Stimulated activated memory B cell treated with anti-CD40 and anti-IgM and Interleukin-4, amounts not matched to agents 10 μg/mL and 1 μg/mL and 100 μg/mL, for 72 hours (primary cell): ENCODE results near the gene ST7.
A peak's percentile ranks its signal among the peaks of the same experiment; 100 is the strongest.
"Not testable (repeated sequence)": the region's sequence is repeated elsewhere in the genome, so short reads cannot be mapped to it uniquely, and the experiment has no call there.

Experiments used
- ATAC-seq: fragments of 150-1000 bp; cut with Tn5 transposase; 2 replicates; pipeline ENCODE4 v1.10.0; 2021
- H3K27ac Mint-ChIP-seq: one replicate; pipeline ENCODE4 v1.8.0; 2022; ENCODE audit warnings: mild to moderate bottlenecking, mixed read lengths
- H3K27me3 Mint-ChIP-seq: one replicate; pipeline ENCODE4 v1.8.0; 2022; ENCODE audit warnings: mixed read lengths
- H3K36me3 Mint-ChIP-seq: one replicate; pipeline ENCODE4 v1.8.0; 2022; ENCODE audit warnings: mixed read lengths
- H3K4me1 Mint-ChIP-seq: one replicate; pipeline ENCODE4 v1.8.0; 2022; ENCODE audit warnings: mixed read lengths
- H3K4me3 Mint-ChIP-seq: one replicate; pipeline ENCODE4 v1.8.0; 2022; ENCODE audit warnings: mild to moderate bottlenecking, moderate library complexity, mixed read lengths
- H3K9me3 Mint-ChIP-seq: one replicate; pipeline ENCODE4 v1.8.0; 2022; ENCODE audit warnings: mixed read lengths

Gene ST7

GRCh38 chr7:116953372-116953905 lies at the start of gene ST7:
Gene ST7 (plus strand): TSS chr7:116953501. CDS start chr7:116953541, 40 bp downstream.
- Mint-ChIP-seq H3K4me1 (peaks cover 31% of the 10 kb centered on the region), H3K27ac (peak within 1 kb of the TSS; percentile 87), H3K36me3 (no peaks in the 10 kb centered on the region), H3K4me3 (peak within 1 kb of the TSS; percentile 89), H3K9me3 (no peaks in the 10 kb centered on the region), H3K27me3 (no peaks in the 10 kb centered on the region)
- ATAC-seq, result peak; percentile 81

DNA sequence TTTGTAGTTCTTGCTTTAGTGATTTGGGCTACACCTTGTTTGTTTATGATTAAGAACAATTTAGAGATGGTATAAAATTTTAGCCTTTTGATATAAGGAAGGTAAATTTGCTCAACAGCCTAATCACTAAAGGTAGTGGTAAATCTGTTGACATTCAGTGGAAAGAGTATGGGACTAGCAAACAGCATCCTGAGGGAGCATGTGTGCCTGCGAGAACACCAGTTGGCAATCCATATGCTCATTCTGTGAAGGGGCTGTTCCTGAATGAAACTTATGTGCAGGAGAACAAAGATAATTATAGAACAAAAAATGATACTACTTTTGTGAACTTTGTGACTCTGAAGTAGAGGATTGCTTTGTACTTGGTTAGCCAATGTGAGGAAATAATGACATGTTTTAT lies 46.9 kb upstream of the ST7 start:
- no peak overlapping the region for H3K4me3 Mint-ChIP-seq
- H3K4me1 Mint-ChIP-seq, result no peaks in the 10 kb centered on the region
- ATAC-seq, result no peak
- H3K9me3 Mint-ChIP-seq, result no peaks in the 10 kb centered on the region
- H3K36me3 Mint-ChIP-seq, result peaks cover 65% of the 10 kb centered on the region
- H3K27ac Mint-ChIP-seq, result no peak overlapping the region
- no peaks in the 10 kb centered on the region for H3K27me3 Mint-ChIP-seq

DNA sequence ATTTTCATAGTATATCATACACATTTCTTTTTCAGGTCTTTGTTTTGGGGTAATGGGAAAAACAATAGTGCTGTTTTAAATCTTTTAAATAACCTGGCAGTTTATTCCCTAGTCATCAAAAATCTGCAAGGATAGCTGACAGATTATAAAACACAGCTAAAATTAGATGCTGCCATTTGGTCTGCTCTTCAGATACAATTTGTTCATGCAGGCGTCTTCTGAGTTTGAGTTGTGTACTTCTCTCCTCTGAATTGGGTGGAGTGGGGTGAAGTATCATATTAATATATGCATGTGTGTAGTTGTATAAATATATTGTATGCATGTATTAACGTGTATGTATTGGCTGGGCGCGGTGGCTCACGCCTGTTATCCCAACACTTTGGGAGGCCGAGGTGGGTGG lies 42.9 kb upstream of the ST7 start:
- peaks cover 75% of the 10 kb centered on the region for H3K36me3 Mint-ChIP-seq
- ATAC-seq, result no peak
- H3K4me1 Mint-ChIP-seq, result no peaks in the 10 kb centered on the region
- H3K4me3 Mint-ChIP-seq, result no peak overlapping the region
- no peaks in the 10 kb centered on the region for H3K9me3 Mint-ChIP-seq
- H3K27ac Mint-ChIP-seq, result no peak overlapping the region
- no peaks in the 10 kb centered on the region for H3K27me3 Mint-ChIP-seq

- Mint-ChIP-seq H3K27ac (no peak overlapping the region), H3K4me1 (no peaks in the 10 kb centered on the region), H3K9me3 (no peaks in the 10 kb centered on the region), H3K27me3 (no peaks in the 10 kb centered on the region), H3K4me3 (no peak overlapping the region), H3K36me3 (peaks cover 72% of the 10 kb centered on the region)
- no peak for ATAC-seq
Observed at GRCh38 chr7:116911801-116912200, 41.5 kb upstream of the ST7 start.

GRCh38 chr7:116912269-116912909 lies 40.9 kb upstream of the ST7 start:
- no peaks in the 10 kb centered on the region for H3K9me3 Mint-ChIP-seq
- ATAC-seq, result no peak
- H3K27ac Mint-ChIP-seq, result no peak overlapping the region
- H3K4me1 Mint-ChIP-seq, result no peaks in the 10 kb centered on the region
- H3K4me3 Mint-ChIP-seq, result no peak overlapping the region
- peaks cover 75% of the 10 kb centered on the region for H3K36me3 Mint-ChIP-seq
- no peaks in the 10 kb centered on the region for H3K27me3 Mint-ChIP-seq

DNA sequence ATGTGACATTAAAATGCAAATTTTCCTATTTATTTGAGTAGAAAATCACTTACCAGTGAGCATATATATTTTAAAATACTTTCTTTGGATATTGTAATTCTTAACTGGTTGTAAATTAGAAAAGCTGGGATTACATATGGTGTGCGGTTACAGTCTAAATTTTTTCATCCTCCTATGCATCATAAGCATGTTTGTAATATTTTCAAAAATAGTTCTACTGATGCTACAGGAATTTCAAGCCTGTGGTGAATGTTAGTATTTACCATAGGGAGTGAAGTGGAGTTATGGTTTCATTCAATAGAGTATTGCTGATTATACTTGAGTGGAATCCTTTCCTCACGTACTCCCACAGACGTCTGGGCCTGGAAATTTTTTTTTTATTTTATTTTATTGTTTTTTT lies 34.6 kb upstream of the ST7 start:
- Mint-ChIP-seq H3K27me3 (no peaks in the 10 kb centered on the region), H3K27ac (no peak overlapping the region), H3K9me3 (no peaks in the 10 kb centered on the region), H3K4me1 (no peaks in the 10 kb centered on the region), H3K4me3 (no peak overlapping the region), H3K36me3 (peaks cover 57% of the 10 kb centered on the region)
- ATAC-seq, result no peak

GRCh38 chr7:116920359-116920758 lies 32.9 kb upstream of the ST7 start:
- ATAC-seq, result no peak
- H3K4me3 Mint-ChIP-seq, result no peak overlapping the region
- H3K27me3 Mint-ChIP-seq, result no peaks in the 10 kb centered on the region
- H3K4me1 Mint-ChIP-seq, result no peaks in the 10 kb centered on the region
- H3K36me3 Mint-ChIP-seq, result peaks cover 44% of the 10 kb centered on the region
- no peak overlapping the region for H3K27ac Mint-ChIP-seq
- no peaks in the 10 kb centered on the region for H3K9me3 Mint-ChIP-seq

DNA sequence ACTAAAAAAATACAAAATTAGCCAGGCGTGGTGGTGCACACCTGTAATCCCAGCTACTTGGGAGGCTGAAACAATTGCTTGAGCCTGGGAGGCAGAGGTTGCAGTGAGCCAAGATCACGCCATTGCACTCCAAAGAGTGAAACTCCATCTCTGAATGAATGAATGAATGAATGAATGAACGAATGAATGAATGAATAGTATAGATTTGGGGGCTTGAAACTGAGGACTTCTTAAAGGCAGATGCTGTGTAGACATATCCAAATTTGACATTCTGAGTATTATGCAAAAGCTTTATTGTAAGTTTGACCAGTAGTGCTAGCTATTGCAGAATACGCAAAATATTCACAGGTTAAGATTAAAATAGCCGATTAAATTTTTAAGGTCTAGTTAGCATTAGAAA lies 30.8 kb upstream of the ST7 start:
- Mint-ChIP-seq H3K4me3 (no peak overlapping the region), H3K27ac (no peak overlapping the region), H3K9me3 (no peaks in the 10 kb centered on the region), H3K36me3 (peaks cover 34% of the 10 kb centered on the region), H3K4me1 (no peaks in the 10 kb centered on the region), H3K27me3 (no peaks in the 10 kb centered on the region)
- ATAC-seq, result no peak

DNA sequence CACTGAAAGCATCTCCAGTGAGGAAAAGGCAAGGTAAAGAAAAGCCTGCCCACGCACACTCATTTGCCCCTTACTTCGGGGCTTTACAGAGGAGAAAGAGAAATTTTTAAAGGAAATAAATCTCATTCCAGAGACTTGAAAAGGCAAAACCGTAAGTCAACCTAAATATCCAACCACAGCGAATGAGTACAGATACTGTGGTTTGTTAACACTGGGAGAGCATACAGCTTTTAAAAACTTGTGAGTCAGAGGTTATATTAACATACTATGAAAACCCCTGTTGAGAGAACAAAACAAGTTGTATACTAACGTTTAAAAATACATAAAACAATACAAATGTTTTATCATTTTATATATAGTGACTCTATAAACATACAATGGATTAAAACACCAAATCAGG lies 28.6 kb upstream of the ST7 start:
- H3K4me1 Mint-ChIP-seq, result no peaks in the 10 kb centered on the region
- H3K27ac Mint-ChIP-seq, result no peak overlapping the region
- H3K4me3 Mint-ChIP-seq, result no peak overlapping the region
- no peak for ATAC-seq
- no peaks in the 10 kb centered on the region for H3K27me3 Mint-ChIP-seq
- H3K36me3 Mint-ChIP-seq, result peaks cover 19% of the 10 kb centered on the region
- no peaks in the 10 kb centered on the region for H3K9me3 Mint-ChIP-seq

DNA sequence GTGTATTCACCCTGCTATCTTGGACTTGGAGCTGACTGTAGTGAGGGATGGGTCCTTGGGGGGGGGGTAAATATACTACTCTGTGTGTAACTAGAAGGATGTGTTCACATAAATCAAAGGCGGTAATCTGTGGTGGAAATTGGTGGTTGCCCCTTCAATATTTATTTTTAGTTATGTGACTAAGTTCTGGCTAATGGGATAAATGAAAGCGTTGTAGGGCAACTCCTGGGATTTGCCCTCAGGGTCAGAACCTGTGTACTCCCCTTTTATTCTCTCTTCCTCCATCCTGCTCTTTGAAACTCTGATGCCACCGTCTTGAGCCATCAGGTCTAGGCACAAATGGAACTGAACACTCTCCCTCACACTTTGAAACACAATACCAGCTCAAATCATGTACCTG lies 24.3 kb upstream of the ST7 start:
- ATAC-seq, result no peak
- Mint-ChIP-seq H3K36me3 (no peaks in the 10 kb centered on the region), H3K9me3 (no peaks in the 10 kb centered on the region), H3K27ac (no peak overlapping the region), H3K27me3 (no peaks in the 10 kb centered on the region), H3K4me3 (no peak overlapping the region), H3K4me1 (peaks cover 6% of the 10 kb centered on the region)

GRCh38 chr7:116929914-116930913 lies 23.1 kb upstream of the ST7 start:
- peak; percentile 76 for ATAC-seq
- Mint-ChIP-seq H3K4me1 (peaks cover 6% of the 10 kb centered on the region), H3K36me3 (no peaks in the 10 kb centered on the region), H3K9me3 (no peaks in the 10 kb centered on the region), H3K4me3 (no peak overlapping the region), H3K27me3 (no peaks in the 10 kb centered on the region), H3K27ac (no peak overlapping the region)

GRCh38 chr7:116932566-116932965 lies 20.7 kb upstream of the ST7 start:
- ATAC-seq, result no peak
- peaks cover 6% of the 10 kb centered on the region for H3K4me1 Mint-ChIP-seq
- no peak overlapping the region for H3K27ac Mint-ChIP-seq
- no peaks in the 10 kb centered on the region for H3K36me3 Mint-ChIP-seq
- H3K27me3 Mint-ChIP-seq, result peaks cover 4% of the 10 kb centered on the region
- H3K4me3 Mint-ChIP-seq, result no peak overlapping the region
- no peaks in the 10 kb centered on the region for H3K9me3 Mint-ChIP-seq

- Mint-ChIP-seq H3K9me3 (no peaks in the 10 kb centered on the region), H3K4me1 (peaks cover 6% of the 10 kb centered on the region), H3K36me3 (no peaks in the 10 kb centered on the region), H3K27me3 (peaks cover 8% of the 10 kb centered on the region), H3K27ac (no peak overlapping the region), H3K4me3 (no peak overlapping the region)
- ATAC-seq, result no peak
Observed at GRCh38 chr7:116933465-116933864, 19.8 kb upstream of the ST7 start.

GRCh38 chr7:116934580-116934979 lies 18.7 kb upstream of the ST7 start:
- Mint-ChIP-seq H3K4me1 (peaks cover 6% of the 10 kb centered on the region), H3K27me3 (peaks cover 8% of the 10 kb centered on the region), H3K27ac (no peak overlapping the region), H3K9me3 (no peaks in the 10 kb centered on the region), H3K4me3 (no peak overlapping the region), H3K36me3 (no peaks in the 10 kb centered on the region)
- no peak for ATAC-seq

- not testable (repeated sequence) for H3K27ac Mint-ChIP-seq, H3K4me3 Mint-ChIP-seq, H3K4me1 Mint-ChIP-seq, H3K36me3 Mint-ChIP-seq, H3K27me3 Mint-ChIP-seq, H3K9me3 Mint-ChIP-seq, ATAC-seq
Observed at GRCh38 chr7:116936844-116937243, 16.5 kb upstream of the ST7 start.

GRCh38 chr7:116938678-116939077 lies 14.6 kb upstream of the ST7 start:
- H3K4me1 Mint-ChIP-seq, result no peaks in the 10 kb centered on the region
- H3K4me3 Mint-ChIP-seq, result no peak overlapping the region
- H3K9me3 Mint-ChIP-seq, result no peaks in the 10 kb centered on the region
- ATAC-seq, result no peak
- H3K36me3 Mint-ChIP-seq, result no peaks in the 10 kb centered on the region
- H3K27me3 Mint-ChIP-seq, result peaks cover 8% of the 10 kb centered on the region
- no peak overlapping the region for H3K27ac Mint-ChIP-seq
